ENCODE measurements around the gene SIVA1.

The SIVA1 gene

DNA sequence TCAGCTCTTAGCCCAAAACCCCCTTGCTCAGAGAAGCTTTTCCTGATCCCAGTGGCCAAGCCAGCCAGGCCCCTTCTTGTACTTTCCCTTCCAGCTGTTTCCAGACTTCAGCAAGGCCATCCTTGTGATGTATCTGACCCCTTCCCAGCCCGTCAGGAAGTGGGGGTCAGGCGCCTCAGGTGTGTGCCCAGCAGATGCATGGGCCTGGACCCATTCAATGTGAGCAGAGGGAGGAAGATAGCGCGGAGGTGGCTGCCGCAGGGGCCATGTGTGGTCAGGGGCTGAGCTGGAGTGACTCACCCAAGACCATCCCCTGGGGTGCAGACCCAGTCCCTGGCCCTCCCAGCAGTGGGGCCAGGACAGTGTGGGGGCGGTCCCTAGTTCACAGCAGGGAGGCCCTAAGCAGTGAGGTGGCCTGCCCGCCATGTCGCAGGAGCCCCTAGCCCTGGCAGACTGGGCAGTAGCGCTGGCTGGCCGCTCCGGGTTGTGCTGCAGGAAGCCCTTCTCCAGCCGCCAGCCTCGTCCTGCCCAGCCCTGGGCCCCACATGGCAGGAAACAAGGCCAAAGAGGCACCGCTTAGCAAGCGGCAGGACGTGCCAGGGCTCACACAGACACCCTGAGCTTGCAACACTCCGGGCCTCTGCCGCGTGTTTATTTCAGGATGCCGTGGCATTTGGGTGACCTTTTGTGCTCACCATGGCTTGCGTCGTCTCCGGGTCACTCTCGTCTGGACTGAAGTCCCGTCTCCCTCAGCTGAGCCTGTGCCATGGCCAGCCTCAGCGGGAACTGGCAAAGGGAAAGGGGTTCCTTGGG is 16.9 kb upstream of the SIVA1 start:
- no peak for DNase-seq

GRCh38 chr14:104738375-104739019 is 14.4 kb upstream of the SIVA1 start:
- no peak for DNase-seq

DNA sequence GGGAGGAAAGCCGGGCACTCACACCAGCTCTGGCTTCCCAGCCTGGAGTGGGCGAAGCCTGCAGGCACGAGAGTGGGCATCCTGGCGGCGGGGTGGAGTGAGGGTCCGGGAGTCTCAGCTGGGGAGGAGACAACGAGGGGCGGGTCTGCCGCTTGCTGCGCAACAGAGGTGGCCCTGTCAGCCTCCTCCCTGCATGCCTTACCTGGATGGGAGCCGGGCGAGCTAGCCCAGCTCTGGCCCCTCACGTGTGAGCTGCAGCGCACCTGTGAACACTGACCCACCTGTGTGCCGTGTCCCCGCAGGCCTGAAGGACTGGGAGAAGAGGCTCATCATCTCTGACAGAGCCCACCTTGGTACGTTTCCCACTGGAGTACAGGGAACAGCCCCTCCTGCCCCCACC is 13.9 kb upstream of the SIVA1 start:
- DNase-seq, result no peak

DNA sequence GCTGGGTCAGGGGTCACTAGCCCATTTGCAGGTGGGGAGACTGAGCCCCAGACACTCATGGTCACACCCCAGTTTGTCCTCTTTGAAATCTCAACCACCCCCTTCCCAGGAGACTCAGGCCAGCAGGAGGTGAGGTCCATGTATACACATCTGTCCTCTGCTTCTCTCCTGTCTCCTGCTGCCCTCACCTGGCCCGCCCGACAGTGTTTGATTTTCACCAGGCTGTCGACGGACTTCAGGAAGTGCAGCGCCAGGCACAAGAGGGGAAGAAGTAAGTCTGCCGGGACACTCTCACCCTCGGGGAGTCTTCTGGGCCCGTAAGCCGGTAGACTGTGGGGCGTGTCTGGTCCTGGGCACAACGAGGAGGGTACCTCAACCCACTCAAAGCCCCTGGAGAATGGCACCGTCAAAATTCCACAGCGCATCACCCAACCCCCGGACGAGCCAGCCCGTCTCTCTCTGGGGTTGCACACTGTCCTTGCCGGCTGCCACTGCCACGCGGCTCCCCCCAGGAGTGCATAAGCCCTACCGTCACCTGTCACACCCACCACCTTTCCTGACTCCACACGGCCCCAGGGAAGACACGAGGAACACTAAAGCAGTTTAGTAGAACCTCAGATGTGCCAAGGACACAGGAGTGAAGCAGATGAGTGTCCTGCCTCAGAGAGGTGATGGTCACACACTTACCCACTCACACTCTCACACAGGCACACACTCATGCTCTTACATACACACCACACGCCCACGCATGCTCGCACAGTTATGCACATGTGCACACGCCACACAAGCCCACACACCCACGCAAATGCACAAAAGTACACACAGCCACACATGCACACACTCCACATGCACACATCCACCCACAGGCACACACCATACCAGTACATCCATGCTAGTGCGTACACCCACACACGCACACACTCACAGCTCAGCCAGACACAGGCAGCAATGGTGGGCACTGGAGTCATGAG is 13.1 kb upstream of the SIVA1 start:
- DNase-seq, result no peak

- DNase-seq, result no peak
These were observed 11.7 kb upstream of the SIVA1 start for GRCh38 chr14:104741108-104741802.

DNA sequence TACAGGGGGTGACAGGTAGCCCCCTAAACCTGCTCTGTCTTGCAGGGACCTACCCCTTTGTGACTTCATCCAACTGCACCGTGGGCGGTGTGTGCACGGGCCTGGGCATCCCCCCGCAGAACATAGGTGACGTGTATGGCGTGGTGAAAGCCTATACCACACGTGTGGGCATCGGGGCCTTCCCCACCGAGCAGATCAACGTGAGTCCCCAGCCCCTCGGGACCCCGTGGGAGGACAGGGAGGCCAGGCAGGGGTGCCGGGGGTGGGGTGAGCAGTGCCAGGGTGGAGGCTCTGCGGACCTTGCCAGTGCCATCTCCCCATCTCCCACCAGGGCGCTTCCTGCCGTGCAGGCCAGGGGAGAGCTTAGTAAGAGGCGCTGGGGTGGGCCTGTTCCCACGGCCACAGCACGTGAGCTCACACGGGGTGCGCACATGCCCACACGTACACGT is 11.1 kb upstream of the SIVA1 start:
- no peak for DNase-seq

DNA sequence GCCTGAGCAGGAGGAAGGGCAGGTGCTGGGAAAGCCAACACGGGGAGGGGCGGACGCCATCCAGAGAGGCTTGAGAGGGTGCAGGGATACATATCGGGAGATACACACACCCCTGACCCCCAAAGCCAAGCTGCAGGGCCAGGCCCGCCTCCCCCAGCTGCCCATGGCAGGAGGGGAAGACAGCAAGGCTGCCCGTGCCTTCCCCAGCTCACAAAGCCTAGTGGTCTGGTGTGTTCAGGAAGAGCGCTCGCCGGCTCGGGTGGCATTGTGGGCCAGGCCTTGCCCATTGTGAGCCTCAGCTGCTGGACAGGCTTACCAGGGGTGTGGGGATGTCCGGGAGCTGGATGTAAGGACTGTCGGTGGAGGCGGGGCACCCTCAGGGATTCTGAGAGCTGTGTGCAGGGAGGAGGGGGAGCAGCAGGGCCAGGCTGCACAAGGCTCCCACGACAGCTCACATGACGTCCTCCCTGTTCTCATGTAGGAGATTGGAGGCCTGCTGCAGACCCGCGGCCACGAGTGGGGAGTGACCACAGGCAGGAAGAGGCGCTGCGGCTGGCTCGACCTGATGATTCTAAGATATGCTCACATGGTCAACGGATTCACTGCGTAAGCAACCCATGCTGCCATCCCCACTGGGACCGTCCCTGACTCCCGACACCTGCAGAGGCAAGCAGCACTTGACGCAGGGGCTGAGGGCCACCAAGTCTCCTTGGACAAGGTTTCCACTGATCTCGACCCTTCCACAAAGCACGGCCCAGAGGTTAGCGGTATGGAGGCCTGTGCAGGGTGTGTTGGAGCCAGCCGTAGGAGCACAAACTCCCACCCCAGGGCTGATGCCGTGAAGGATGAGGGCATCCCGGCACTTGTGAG is 10.1 kb upstream of the SIVA1 start:
- DNase-seq, result no peak

DNA sequence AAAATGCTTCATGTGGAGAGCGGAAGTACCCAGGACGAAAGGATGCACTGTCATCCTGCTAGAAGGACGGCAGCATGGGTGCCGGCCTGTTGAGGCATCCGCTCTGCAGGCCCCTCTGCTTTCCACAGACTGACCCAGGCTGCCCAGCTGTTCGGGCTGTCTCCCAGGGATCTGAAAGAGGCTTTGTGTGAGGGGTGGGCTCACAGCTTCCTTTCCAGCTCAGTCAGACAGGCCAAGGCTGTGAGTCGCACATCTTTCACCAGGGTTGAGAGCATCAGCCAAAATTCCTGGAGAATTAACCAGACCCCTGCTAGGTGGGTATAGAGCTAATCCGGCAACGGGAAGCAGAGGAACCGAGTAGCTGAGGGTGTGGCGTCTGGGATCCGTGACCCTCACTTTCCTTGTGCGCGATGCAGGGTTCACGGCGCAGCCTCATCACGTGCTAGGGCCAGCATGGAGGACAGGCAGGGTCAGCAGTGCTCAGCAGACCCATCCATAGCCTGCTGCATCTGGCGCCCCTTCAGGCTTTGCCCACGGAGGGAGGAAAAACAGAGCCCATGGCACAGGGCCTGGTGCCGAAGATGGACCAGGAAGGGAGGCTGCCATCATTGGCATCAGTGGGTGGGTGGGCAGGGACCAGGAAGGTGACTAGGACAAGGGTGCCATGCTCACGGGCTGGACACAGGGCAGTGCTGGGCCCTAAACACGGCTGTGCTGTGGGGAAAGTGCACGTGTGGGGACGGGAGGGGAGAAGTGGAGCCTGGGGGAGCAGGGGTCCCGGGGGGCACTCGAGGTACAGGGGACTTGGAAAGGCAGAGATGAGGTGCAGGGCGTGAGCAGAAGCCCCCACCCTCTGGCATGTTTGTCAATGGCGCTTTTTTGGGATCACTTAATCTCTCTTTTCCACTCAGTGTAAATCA is 9.2 kb upstream of the SIVA1 start:
- no peak for DNase-seq

GRCh38 chr14:104744484-104744883 is 8.5 kb upstream of the SIVA1 start:
- DNase-seq, result no peak

- DNase-seq, result no peak
These were observed 7.5 kb upstream of the SIVA1 start for GRCh38 chr14:104745431-104745830.

DNA sequence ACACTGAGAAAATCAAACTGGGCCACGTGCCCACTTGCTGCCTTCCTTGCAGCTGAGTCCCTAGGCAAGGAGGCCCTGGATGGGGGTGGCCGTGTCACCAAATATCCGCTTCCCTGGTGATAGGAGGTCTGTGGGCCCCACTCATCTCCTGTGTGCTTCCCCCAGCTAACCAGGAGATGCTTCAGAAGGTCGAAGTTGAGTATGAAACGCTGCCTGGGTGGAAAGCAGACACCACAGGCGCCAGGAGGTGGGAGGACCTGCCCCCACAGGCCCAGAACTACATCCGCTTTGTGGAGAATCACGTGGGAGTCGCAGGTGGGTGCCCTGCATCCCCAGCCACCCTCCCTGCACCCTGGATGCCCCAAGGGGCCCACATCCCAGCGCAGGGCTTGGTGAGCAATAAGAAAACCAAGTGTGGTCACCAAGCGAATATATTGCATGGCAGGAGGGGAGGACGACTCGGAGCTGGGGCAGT is 6.8 kb upstream of the SIVA1 start:
- DNase-seq, result peak; percentile 63

GRCh38 chr14:104746934-104747481 is 5.9 kb upstream of the SIVA1 start:
- DNase-seq, result no peak

DNA sequence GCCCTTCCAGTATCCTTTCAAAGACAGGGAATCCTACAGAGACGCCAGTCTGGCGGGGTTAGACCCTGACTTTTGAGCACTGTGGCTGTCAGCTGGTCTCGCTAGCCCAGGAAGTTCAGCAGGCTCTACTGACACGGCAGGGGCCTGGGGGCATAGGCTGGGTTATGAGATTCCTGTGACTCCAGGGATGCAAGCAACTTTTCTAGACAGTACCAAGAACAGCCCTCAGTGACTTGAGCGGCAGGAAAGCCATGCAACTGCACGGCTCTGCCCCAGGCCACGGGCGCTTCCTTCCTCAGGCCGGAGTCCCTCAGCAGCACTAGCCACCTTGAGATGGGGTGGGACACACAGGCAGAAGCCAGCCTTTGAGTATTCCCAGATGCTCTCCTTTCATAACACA is 5.1 kb upstream of the SIVA1 start:
- DNase-seq, result no peak

DNA sequence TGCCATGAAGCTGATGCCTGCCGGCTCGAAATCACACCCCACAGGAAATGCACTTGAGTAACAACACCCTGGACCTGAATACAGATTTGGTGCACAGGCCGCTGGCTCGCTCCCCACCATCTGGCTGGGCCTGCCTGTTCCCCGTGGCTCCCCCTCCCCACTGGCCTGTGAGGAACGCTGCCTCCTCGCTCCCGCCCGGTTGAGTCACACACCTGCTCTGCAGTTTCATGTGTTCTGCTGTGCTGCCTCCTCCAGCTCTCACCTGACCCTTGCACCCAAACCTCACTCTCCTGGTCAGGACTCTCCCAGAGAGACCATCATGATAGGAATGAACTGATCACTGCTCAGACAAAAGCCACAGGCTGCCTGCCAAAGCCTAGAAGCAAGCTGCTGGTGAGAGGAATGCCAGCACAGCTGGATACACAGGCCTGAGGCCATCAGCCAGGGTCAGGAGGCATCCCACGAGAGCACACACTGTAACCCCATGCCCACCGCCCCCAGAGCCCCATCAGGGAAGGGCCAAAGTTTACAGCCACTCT is 3.8 kb upstream of the SIVA1 start:
- DNase-seq, result no peak

GRCh38 chr14:104750056-104750752 is 2.7 kb upstream of the SIVA1 start:
- no peak for DNase-seq

DNA sequence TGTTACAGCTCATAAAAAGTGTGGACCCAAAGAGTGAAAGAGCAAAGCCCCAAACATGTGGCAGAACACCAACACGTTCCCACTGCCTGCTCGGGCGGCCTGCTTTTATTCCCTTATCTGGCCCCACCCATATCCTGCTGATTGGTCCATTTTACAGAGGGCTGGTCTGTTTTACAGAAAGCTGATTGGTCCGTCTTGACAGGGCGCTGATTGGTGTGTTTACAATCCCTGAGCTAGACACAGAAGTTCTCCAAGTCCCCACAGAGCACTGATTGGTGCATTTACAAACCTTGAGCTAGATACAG is 2.2 kb upstream of the SIVA1 start:
- DNase-seq, result peak; percentile 28

DNA sequence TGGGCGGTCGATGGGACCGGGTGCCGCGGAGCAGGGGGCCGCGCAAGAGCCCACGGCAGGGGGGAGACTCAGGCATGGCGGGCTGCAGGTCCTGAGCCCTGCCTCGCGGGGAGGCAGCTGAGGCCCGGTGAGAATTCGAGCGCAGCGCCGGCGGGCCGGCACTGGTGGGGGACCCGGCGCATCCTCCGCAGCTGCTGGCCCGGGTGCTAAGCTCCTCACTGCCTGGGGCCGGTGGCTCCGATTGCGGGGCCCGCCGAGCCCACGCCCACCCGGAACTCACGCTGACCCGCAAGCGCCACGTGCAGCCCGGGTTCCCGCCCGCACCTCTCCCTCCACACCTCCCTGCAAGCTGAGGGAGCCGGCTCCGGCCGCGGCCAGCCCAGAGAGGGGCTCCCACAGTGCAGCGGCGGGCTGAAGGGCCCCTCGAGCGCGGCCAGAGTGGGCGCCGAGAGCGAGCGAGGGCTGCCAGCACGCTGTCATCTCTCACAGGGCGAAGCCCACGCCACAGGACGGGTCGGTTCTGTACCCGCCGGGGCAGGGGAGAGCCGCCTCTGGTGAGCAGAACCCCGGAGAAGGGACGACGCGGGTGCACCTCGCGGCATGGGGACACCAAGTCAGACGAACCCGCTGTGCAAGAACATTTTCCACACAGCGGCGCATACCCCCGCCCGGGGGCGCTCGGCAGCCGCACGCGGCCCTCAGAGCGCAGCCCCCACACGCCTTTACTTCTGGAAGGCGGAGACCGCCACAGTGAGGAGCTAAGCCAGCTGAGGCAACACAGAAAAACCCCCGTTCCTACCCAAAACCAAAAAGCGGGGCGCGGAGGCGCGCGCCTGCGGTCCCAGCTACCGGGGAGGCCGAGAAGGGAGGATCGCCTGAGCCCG is 1.2 kb upstream of the SIVA1 start:
- no peak for DNase-seq

- DNase-seq, result no peak
These were observed 568 bp upstream of the SIVA1 start for GRCh38 chr14:104752423-104752734.
